Activated naive CD4-positive, alpha-beta T cell treated with anti-CD3 and anti-CD28 coated beads, Interleukin-2, amount 10 ng/mL, durations not matched to agents 7 days and 5 days (primary cell): ENCODE data around the gene COL23A1.

Experiments used
- CTCF ChIA-PET: fragments of 350-600 bp; sonication (Branson Sonifier 250); formaldehyde crosslinking; loops from one replicate; lab custom pipeline; 2021; ENCODE audit warnings: antibody characterized with exemption; lab: Charles Lee
- DNase-seq: peaks from one replicate; pipeline ENCODE4 v3.0.0-alpha.2; 2020
- H3K27ac Mint-ChIP-seq: one replicate; pipeline ENCODE4 v1.8.0; 2021; ENCODE audit warnings: mild to moderate bottlenecking, moderate library complexity, mixed read lengths
- H3K27me3 Mint-ChIP-seq: one replicate; pipeline ENCODE4 v1.8.0; 2021; ENCODE audit warnings: mild to moderate bottlenecking, mixed read lengths
- H3K36me3 Mint-ChIP-seq: one replicate; pipeline ENCODE4 v1.8.0; 2021; ENCODE audit warnings: mixed read lengths
- H3K4me1 Mint-ChIP-seq: one replicate; pipeline ENCODE4 v1.8.0; 2021; ENCODE audit warnings: mixed read lengths
- H3K4me3 Mint-ChIP-seq: one replicate; pipeline ENCODE4 v1.8.0; 2021; ENCODE audit warnings: mild to moderate bottlenecking, moderate library complexity, mixed read lengths
- H3K9me3 Mint-ChIP-seq: one replicate; pipeline ENCODE4 v1.8.0; 2021; ENCODE audit warnings: mixed read lengths

COL23A1 gene

DNA sequence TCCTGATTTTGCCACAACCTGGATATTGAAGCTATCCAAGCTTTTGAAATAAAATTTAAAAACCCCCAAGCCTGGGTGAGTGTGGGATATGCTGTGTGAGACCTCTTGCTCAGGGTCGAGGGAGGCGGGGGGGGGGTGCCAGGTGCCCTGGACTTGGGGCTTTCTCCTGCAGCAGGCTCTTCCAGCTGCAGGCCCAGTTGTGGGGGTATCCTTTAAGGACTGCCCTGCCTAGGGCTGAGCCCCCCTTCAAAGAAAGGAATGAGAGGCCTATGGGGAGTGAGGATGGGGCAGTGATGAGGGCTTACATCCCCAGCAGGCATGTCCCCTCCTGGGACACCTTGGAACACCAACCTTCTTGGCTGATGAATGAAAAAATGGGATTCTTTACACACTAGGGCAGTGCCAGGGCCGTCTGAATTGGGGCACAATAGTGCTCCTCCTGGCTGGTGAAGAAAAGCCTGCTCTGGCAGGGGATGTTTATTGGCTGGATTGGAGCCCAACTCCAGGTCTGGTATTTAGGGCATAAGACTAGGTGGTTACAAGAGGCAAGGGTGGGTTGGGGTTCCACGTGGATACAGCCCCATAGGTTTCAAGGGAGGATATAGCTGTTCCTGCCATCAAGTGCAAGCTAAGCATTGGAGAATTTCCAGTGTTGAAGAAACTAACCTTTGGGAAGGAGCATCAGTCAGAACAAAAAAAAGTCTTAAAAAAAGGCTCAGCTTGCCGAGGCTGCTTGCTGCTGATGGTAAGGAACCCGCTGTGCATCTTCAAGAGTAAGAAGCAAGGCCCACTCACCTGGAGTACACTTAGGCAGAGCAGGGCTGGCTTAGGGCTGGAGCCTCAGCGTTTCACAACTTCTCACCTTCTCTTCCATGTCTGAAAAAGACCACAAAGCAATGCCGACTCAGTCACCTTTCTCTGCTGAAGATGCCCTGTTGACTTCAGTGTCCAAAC, 378.8 kb downstream of the COL23A1 start:
- Mint-ChIP-seq H3K9me3 (no peaks in the 10 kb centered on the region), H3K4me1 (peaks cover 35% of the 10 kb centered on the region), H3K4me3 (no peak overlapping the region), H3K36me3 (peaks cover 85% of the 10 kb centered on the region), H3K27me3 (no peaks in the 10 kb centered on the region), H3K27ac (peak overlapping the region; percentile 30)
- CTCF ChIA-PET: interaction anchor here (1.2 kb wide), 1 partner anchor 8 kb away, joined by 3 read pairs; no protein-coding TSS in a partner anchor
- DNase-seq: no peak

DNA sequence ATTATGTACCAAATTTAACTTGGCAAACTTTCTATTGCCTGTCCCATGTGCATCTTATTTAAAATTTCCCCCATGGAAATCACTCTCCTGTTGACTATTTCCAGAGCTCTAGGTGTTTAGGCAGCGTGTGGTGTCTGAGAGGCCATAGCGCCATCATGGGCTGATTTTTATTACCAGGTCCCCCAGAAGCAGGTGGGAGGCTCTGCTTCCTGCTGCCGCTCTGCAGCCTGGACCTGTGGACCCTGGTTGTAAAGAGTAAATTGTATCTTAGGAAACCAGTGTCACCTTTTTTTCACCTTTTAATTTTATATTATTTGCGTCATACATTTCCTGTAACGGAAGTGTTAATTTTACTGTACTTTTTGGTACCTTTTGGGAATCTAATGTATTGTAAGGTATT, 379.5 kb downstream of the COL23A1 start:
- Mint-ChIP-seq H3K27me3 (no peaks in the 10 kb centered on the region), H3K4me1 (peaks cover 42% of the 10 kb centered on the region), H3K36me3 (peaks cover 87% of the 10 kb centered on the region), H3K4me3 (no peak overlapping the region), H3K27ac (no peak overlapping the region), H3K9me3 (no peaks in the 10 kb centered on the region)
- CTCF ChIA-PET: interaction anchor here (1.2 kb wide), 1 partner anchor 9 kb away, joined by 3 read pairs; no protein-coding TSS in a partner anchor
- DNase-seq: no peak

DNA sequence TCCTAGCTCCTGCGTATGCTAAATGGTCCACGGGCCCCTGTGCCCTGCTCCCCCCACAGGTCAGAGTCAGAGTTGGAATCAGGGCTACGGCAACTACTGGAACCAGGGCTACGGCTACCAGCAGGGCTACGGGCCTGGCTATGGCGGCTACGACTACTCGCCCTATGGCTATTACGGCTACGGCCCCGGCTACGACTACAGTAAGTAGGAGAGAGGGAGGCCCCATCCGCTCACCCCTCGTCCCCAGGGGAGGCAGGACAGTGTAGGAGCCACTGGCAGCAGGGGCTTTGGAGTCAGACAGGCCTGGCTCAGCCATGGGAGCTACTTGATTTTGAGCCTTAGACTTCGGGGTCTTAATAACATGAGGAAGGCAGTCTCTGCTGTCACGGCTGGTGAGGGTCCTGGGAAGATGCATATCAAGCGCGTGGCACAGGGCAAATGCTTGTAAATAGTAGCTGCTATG, 380.1 kb downstream of the COL23A1 start:
- no peak overlapping the region for H3K4me3 Mint-ChIP-seq
- no peak overlapping the region for H3K27ac Mint-ChIP-seq
- no peaks in the 10 kb centered on the region for H3K9me3 Mint-ChIP-seq
- peaks cover 87% of the 10 kb centered on the region for H3K36me3 Mint-ChIP-seq
- H3K4me1 Mint-ChIP-seq: peaks cover 42% of the 10 kb centered on the region
- DNase-seq: no peak
- no peaks in the 10 kb centered on the region for H3K27me3 Mint-ChIP-seq
- CTCF ChIA-PET: interaction anchor here (1.2 kb wide), 1 partner anchor 9 kb away, joined by 3 read pairs; no protein-coding TSS in a partner anchor

DNA sequence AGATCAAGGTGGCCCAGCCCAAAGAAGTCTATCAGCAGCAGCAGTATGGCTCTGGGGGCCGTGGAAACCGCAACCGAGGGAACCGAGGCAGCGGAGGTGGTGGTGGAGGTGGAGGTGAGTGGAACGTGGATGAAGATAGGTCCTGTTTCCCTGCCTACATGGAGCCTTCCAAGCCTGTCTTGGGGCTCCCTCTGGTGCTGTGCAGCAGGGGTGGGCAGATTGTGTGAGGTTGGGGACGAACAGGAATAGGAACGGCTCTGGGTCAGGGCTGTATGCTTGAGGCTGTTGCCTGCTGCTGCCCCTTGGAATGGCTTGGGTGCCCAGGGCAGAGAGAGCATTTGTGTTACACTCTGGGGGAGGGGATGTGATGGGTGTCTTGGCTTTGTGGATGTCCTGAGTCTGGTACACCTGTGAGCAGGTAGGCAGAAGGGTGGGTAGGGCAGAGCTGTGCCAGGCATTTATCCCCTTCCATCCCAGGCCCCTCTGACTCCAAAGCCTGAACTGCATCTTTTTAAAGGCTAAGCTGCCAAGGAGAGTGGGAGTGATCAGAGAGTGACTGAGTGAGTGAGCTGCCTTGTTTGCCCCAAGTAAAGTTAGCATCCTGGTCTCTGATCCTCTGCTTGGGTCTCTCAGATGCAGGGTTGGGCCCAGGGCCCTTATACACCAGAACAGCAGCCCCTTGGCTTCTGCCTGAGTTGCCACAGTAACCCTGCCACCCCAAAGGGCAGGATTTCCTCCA, 380.7 kb downstream of the COL23A1 start:
- CTCF ChIA-PET: interaction anchor here (1.2 kb wide), 1 partner anchor 10 kb away, joined by 3 read pairs; no protein-coding TSS in a partner anchor
- Mint-ChIP-seq H3K27me3 (no peaks in the 10 kb centered on the region), H3K4me1 (peaks cover 38% of the 10 kb centered on the region), H3K27ac (peak overlapping the region; percentile 53), H3K36me3 (peaks cover 82% of the 10 kb centered on the region), H3K9me3 (no peaks in the 10 kb centered on the region), H3K4me3 (no peak overlapping the region)
- DNase-seq: peak; percentile 20

DNA sequence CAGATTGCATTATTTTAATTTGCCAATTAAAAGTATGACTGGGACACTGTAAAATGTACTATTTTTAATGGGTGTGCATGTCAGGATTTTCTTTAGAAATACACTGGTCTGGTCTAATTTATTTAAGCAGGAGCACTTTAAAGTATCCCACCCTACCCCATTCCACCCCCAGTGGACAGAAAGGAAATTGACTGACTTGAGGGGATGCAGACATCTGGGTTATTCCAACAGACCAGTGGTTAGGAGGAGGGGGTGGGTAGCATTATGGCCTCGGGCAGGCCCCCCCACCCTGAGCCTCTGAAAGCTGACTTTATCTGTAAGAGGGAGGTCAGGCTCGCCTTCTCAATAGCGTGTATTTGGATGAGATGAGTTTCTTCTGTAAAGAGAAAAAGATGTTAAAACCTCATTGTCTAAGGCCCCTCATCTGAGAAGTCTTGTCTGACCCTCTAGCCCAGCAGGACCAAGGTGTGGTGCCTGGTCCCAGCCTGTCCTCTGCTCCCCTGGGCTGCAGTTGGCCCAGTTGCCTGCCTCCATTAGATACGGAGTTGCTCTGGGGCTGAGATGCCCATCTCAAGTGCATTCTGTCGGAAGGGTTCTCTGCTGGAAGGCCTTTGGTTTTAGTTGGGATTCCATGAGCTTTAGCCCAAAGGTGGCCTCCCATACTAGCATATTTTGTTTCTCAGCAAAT, 381.5 kb downstream of the COL23A1 start:
- Mint-ChIP-seq H3K27ac (no peak overlapping the region), H3K9me3 (no peaks in the 10 kb centered on the region), H3K27me3 (peaks cover 4% of the 10 kb centered on the region), H3K4me1 (peaks cover 36% of the 10 kb centered on the region), H3K36me3 (peaks cover 79% of the 10 kb centered on the region), H3K4me3 (no peak overlapping the region)
- CTCF ChIA-PET: no interaction called here
- peak; percentile 20 for DNase-seq

DNA sequence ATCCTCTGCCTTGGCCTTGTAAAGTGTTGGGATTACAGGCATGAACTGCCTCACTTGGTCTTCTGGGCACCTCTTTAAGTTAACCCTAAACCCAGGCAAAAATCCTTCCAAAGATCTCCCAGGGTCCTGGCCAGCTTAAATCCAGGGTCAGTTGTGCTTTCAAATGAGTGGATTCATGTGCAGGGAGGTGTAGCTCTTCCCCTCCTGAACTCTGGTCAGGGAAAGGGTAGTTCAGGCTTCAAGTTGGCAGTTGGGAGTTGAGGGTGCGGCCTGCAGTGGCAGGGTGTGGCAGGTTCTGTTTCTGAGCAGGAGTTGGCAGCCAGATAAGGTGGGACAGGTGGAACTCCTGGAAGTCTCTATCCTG, 382.3 kb downstream of the COL23A1 start:
- Mint-ChIP-seq H3K4me1 (peaks cover 38% of the 10 kb centered on the region), H3K4me3 (no peak overlapping the region), H3K9me3 (no peaks in the 10 kb centered on the region), H3K36me3 (peaks cover 72% of the 10 kb centered on the region), H3K27me3 (peaks cover 4% of the 10 kb centered on the region), H3K27ac (peak overlapping the region; percentile 39)
- CTCF ChIA-PET: no interaction called here
- peak; percentile 15 for DNase-seq

DNA sequence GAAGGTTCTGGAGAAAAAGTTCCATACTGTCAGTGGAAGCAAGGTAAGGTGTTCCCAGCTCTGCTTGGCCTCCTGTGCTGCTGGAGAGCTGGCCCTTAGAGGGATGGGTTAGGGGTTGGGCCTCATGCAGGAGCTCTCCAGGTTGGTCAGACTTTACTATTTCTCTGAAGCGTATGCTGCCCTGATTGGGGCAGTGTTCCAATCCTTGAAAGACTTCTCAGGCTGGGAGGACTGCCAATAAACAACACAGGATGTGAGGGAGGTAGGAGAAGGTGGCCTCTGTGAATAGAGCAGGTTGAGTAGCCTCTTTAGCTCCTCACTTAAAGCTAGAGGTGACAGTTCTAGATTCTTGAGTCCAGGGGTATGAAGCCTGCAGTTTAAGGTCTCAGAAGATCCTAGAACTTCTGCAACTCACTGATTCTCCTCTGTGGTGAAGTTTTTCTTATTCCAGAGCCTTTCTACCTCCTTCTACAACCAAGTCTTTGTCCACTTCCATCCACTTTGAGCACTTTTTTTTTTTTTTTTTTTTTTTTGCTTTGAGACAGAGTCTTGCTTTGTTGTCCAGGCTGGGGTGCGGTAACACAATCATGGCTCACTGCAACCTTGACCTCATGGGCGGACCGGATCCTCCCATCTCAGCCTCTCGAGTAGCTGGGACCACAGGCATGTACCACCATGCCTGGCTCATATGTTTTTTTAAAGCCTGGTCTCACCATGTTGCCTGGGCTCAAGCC, 382.8 kb downstream of the COL23A1 start:
- Mint-ChIP-seq H3K27me3 (peaks cover 4% of the 10 kb centered on the region), H3K36me3 (peaks cover 68% of the 10 kb centered on the region), H3K27ac (peak overlapping the region; percentile 60), H3K4me3 (peak overlapping the region; percentile 86), H3K4me1 (peaks cover 39% of the 10 kb centered on the region), H3K9me3 (no peaks in the 10 kb centered on the region)
- peak; percentile 18 for DNase-seq
- CTCF ChIA-PET: no interaction called here

DNA sequence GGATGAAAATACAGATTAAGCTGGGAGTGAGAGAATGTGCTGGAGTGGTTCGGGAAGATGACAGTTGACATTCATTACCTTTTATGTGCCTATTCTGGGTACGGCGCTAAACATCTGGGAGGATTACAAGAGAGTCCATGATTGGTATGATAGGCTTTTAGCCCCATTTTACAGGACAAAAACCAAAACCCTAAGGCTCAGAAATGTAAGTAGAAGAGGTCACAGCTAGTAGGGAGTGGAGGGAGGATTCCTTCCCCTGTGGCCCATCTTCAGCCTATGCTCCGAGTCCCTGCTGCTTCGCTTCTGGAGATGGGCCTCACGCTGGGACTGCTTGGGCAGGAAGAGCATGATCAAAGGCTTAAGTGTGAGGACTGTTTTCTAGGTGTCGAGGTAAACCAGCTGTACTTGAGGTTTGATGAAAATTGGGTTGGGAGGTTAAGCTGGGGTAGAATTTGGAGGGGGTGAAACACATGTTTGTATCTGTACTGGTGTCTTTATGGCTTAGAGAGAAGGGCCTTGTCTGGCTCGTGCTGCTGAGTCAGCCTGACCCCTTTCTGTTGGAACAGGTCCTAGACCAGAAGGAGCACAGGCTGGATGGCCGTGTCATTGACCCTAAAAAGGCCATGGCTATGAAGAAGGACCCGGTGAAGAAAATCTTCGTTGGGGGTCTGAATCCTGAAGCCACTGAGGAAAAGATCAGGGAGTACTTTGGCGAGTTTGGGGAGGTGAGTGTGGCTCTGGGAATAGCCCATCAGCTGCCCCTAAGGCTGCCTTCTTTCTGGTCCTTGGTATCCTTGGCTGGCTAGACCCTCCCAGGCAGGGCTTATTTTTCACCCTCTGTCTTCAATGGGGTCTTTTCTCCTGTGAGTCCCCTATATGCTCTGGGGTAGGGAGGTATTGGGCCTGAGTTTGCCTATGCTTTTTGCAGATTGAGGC, 383.8 kb downstream of the COL23A1 start:
- Mint-ChIP-seq H3K4me3 (peak overlapping the region; percentile 86), H3K27ac (peak overlapping the region; percentile 85), H3K36me3 (peaks cover 60% of the 10 kb centered on the region), H3K27me3 (peaks cover 4% of the 10 kb centered on the region), H3K4me1 (peaks cover 44% of the 10 kb centered on the region), H3K9me3 (no peaks in the 10 kb centered on the region)
- CTCF ChIA-PET: interaction anchor here (1.2 kb wide), 1 partner anchor 30 kb away, joined by 4 read pairs; no protein-coding TSS in a partner anchor
- DNase-seq: peak; percentile 32

DNA sequence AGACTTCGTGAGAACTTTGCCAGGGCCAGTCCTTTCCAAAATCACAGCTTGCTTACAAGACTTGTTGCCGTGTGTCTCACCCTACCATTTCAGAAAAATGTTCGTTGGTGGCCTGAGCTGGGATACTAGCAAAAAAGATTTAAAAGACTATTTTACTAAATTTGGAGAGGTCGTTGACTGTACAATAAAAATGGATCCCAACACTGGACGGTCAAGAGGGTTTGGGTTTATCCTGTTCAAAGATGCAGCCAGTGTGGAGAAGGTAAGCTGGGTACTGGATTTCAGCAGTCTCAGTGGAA, 384.5 kb downstream of the COL23A1 start:
- Mint-ChIP-seq H3K4me1 (peaks cover 44% of the 10 kb centered on the region), H3K4me3 (peak overlapping the region; percentile 86), H3K9me3 (no peaks in the 10 kb centered on the region), H3K36me3 (peaks cover 54% of the 10 kb centered on the region), H3K27me3 (peaks cover 4% of the 10 kb centered on the region), H3K27ac (peak overlapping the region; percentile 85)
- no peak for DNase-seq
- CTCF ChIA-PET: interaction anchor here (1.2 kb wide), 1 partner anchor 30 kb away, joined by 4 read pairs; no protein-coding TSS in a partner anchor

DNA sequence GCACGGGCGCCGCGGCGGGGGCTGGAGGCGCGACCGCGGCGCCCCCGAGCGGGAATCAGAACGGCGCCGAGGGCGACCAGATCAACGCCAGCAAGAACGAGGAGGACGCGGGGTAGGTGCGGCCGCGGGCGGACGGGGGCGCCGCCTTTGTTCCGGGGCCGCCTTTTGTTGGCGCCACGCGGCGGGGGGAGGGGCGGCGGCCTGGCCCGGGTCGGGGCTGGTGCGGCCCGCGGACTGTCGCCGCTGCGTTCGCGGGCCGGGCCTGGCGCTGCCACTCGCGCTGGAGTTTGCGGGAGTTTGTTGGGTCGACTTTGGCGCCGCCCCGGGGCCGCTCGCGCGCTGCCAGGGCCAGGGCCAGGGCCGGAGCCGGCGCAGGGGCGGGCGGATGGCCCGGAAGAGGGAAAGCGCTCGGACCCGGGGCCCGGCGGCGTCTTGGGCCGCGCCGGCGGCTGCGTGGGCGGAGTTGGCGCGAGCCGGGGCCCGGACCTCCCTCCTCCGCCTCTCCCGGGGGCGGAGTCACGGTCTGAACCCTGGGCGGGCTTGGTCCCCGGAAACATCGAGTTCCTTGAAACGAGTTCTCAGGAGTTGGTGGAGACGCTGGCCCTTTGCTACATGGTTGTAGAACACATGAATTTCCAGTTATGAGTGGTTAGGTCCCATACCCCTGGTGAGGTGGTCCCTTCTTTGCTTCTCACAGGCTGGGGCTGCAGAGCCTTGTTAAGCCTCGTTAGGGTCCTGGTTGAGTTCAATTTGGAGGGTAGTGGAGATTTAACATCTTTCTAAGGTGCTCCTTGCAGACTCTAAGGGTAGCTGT, 385.1 kb downstream of the COL23A1 start:
- Mint-ChIP-seq H3K27ac (peak overlapping the region; percentile 85), H3K27me3 (peaks cover 4% of the 10 kb centered on the region), H3K4me1 (peaks cover 44% of the 10 kb centered on the region), H3K9me3 (no peaks in the 10 kb centered on the region), H3K4me3 (peak overlapping the region; percentile 98), H3K36me3 (peaks cover 49% of the 10 kb centered on the region)
- peak; percentile 87 for DNase-seq
- CTCF ChIA-PET: interaction anchor here (1.0 to 1.1 kb wide), 2 partner anchors 8 to 56 kb away, joined by 3 to 4 read pairs; no protein-coding TSS in a partner anchor

DNA sequence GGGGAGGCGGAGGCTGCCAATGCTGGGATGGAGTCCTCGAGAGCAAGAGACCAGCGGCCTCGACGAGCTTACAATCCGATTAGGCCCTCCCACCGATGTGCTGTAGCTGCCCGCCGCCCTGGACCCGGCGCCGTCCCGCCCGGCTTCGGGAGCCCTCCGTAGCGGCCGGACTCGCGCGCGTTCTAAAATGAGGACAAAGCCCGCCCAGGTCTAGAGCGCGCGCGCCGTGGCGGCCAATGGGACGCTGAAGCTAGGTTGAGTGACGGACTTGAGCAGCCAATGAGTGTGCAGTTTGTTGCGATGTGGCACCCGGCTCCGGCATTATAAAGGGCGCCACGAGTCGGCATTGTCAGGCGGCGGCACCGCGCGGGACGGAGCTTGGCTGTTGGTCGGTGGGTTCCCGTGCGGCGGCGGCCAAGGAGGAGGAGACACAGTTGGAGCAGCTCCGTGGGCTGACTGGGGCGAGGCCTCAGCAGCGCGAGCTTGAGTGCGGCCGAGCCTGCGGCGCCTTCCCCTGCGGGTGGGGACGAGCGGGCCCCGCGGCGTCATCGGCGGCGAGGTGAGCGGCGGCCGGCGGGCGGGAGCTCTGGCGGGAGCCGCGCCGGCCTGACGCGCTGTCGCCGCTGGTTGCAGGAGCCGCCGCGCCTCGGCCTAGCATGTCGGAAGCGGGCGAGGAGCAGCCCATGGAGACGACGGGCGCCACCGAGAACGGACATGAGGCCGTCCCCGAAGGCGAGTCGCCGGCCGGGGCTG, 385.8 kb downstream of the COL23A1 start, which contains the start of gene HNRNPAB:
TSS of gene HNRNPAB (plus strand) at position 352 of the 753 bp plus-strand sequence. CDS start at position 657, 305 bp downstream.
- H3K27me3 Mint-ChIP-seq: peaks cover 4% of the 10 kb centered on the region
- H3K36me3 Mint-ChIP-seq: peaks cover 41% of the 10 kb centered on the region
- peak within 1 kb of the TSS; percentile 98 for H3K4me3 Mint-ChIP-seq
- peaks cover 41% of the 10 kb centered on the region for H3K4me1 Mint-ChIP-seq
- CTCF ChIA-PET: interaction anchor here (1.0 to 1.1 kb wide), 3 partner anchors 9 to 129 kb away, joined by 3 to 4 read pairs (median 4); no protein-coding TSS in a partner anchor
- peak within 1 kb of the TSS; percentile 99 for H3K27ac Mint-ChIP-seq
- no peaks in the 10 kb centered on the region for H3K9me3 Mint-ChIP-seq
- peak; percentile 96 for DNase-seq
